DND-41 (cell line): Measurements from ENCODE around the gene LTB4R.

ENCODE experiments used
- ATAC-seq: fragments of 200-7000 bp; cut with Tn5 transposase; 3 replicates; pipeline ENCODE4 v1.9.1; 2021; ENCODE audit warnings: low read depth; ENCODE audit not compliant: insufficient read depth
- DNase-seq: peaks from one replicate; pipeline ENCODE4 v3.0.0-alpha.2; 2020
- H2AFZ ChIP-seq: 2 replicates; pipeline ENCODE4 v1.6.0; 2012; ENCODE audit warnings: low read depth, low read length
- H3K27ac ChIP-seq: 2 replicates; pipeline ENCODE4 v1.5.1; 2012; ENCODE audit warnings: low read length, inconsistent platforms
- H3K27me3 ChIP-seq: fragments of 200-600 bp; sonication (generic); 2 replicates; pipeline ENCODE4 v1.6.0; 2012; ENCODE audit warnings: low read length, mild to moderate bottlenecking, inconsistent platforms; ENCODE audit not compliant: insufficient read depth, poor library complexity
- H3K36me3 ChIP-seq: 2 replicates; pipeline ENCODE4 v1.5.1; 2012; ENCODE audit warnings: low read length, inconsistent platforms; ENCODE audit not compliant: insufficient read depth
- H3K4me1 ChIP-seq: 2 replicates; pipeline ENCODE4 v1.5.1; 2012; ENCODE audit warnings: mild to moderate bottlenecking, low read length; ENCODE audit not compliant: insufficient read depth
- H3K4me2 ChIP-seq: 2 replicates; pipeline ENCODE4 v1.6.0; 2012; ENCODE audit warnings: mild to moderate bottlenecking, moderate library complexity, low read length, inconsistent platforms; ENCODE audit not compliant: insufficient read depth
- H3K4me3 ChIP-seq, 2 experiments: fragments of 200-600 bp in 1 of 2; shearing (Covaris generic) in 1 of 2; 2 replicates each; pipeline ENCODE4 v1.5.1; 2012 to 2016; ENCODE audit warnings: inconsistent platforms in 2 of 2, low read length in 2 of 2, mild to moderate bottlenecking in 2 of 2, low read depth in 1 of 2, moderate library complexity in 1 of 2
- H3K79me2 ChIP-seq: 2 replicates; pipeline ENCODE4 v1.6.0; 2012; ENCODE audit warnings: low read length, inconsistent platforms; ENCODE audit not compliant: insufficient read depth
- H3K9ac ChIP-seq: 2 replicates; pipeline ENCODE4 v1.6.0; 2012; ENCODE audit warnings: low read depth, mild to moderate bottlenecking, inconsistent platforms, low read length, moderate library complexity
- H3K9me3 ChIP-seq: 2 replicates; pipeline ENCODE4 v1.5.1; 2012; ENCODE audit warnings: low read length, moderate library complexity, mild to moderate bottlenecking, inconsistent platforms; ENCODE audit not compliant: insufficient read depth, severe bottlenecking
- H4K20me1 ChIP-seq: 2 replicates; pipeline ENCODE4 v1.6.0; 2012; ENCODE audit warnings: low read length; ENCODE audit not compliant: insufficient read depth
- EZH2 ChIP-seq: IDR thresholded peaks from 3 replicates; pipeline ENCODE4 v1.6.1; 2012; ENCODE audit warnings: borderline replicate concordance, low read depth, mild to moderate bottlenecking, moderate library complexity, low read length, inconsistent platforms; ENCODE audit not compliant: severe bottlenecking
- TF ChIP-seq, protein P1 (sequence below): IDR thresholded peaks from 2 replicates; pipeline ENCODE4 v1.5.1; 2012; ENCODE audit warnings: borderline replicate concordance, low read length, moderate library complexity, mild to moderate bottlenecking; ENCODE audit not compliant: poor library complexity, severe bottlenecking; ENCODE audit errors: extremely low read depth

LTB4R gene

DNA sequence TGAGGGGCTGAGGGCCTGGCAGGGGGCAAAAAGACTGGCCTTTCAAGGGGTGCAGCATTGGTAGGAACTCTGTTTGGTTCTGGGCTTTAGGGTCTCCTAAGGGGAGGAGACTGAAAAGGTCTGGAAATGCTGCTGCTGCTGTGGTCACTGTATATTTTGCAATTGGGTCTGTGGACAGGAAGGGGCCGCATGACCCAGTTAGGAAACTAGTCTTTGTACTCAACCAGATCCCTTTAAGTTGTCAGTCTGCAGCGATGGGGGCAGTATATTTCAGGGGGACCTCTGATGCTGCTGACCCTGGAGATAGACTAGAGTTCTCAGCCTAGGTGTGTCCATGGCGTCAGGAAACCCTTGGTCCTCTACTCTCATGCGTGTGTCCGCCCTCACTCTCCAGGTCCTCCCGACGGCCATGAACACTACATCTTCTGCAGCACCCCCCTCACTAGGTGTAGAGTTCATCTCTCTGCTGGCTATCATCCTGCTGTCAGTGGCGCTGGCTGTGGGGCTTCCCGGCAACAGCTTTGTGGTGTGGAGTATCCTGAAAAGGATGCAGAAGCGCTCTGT, 4.0 kb downstream of the LTB4R start:
- no peak overlapping the region for H3K9ac ChIP-seq
- H3K27ac ChIP-seq, result no peak overlapping the region

DNA sequence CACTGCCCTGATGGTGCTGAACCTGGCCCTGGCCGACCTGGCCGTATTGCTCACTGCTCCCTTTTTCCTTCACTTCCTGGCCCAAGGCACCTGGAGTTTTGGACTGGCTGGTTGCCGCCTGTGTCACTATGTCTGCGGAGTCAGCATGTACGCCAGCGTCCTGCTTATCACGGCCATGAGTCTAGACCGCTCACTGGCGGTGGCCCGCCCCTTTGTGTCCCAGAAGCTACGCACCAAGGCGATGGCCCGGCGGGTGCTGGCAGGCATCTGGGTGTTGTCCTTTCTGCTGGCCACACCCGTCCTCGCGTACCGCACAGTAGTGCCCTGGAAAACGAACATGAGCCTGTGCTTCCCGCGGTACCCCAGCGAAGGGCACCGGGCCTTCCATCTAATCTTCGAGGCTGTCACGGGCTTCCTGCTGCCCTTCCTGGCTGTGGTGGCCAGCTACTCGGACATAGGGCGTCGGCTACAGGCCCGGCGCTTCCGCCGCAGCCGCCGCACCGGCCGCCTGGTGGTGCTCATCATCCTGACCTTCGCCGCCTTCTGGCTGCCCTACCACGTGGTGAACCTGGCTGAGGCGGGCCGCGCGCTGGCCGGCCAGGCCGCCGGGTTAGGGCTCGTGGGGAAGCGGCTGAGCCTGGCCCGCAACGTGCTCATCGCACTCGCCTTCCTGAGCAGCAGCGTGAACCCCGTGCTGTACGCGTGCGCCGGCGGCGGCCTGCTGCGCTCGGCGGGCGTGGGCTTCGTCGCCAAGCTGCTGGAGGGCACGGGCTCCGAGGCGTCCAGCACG, 4.7 kb downstream of the LTB4R start:
- H3K27me3 ChIP-seq, result no peaks in the 10 kb centered on the region
- no peak overlapping the region for H3K4me3 ChIP-seq
- H3K27ac ChIP-seq, result no peak overlapping the region
- H3K4me1 ChIP-seq, result no peaks in the 10 kb centered on the region
- ATAC-seq (no peak), DNase-seq (no peak)
- TF ChIP-seq, protein P1, sequence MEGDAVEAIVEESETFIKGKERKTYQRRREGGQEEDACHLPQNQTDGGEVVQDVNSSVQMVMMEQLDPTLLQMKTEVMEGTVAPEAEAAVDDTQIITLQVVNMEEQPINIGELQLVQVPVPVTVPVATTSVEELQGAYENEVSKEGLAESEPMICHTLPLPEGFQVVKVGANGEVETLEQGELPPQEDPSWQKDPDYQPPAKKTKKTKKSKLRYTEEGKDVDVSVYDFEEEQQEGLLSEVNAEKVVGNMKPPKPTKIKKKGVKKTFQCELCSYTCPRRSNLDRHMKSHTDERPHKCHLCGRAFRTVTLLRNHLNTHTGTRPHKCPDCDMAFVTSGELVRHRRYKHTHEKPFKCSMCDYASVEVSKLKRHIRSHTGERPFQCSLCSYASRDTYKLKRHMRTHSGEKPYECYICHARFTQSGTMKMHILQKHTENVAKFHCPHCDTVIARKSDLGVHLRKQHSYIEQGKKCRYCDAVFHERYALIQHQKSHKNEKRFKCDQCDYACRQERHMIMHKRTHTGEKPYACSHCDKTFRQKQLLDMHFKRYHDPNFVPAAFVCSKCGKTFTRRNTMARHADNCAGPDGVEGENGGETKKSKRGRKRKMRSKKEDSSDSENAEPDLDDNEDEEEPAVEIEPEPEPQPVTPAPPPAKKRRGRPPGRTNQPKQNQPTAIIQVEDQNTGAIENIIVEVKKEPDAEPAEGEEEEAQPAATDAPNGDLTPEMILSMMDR, result no peak
- TF ChIP-seq EZH2, result no peak
- no peak overlapping the region for H3K4me2 ChIP-seq
- no peaks in the 10 kb centered on the region for H3K9me3 ChIP-seq
- H2AFZ ChIP-seq, result no peak overlapping the region
- no peaks in the 10 kb centered on the region for H3K79me2 ChIP-seq
- H3K36me3 ChIP-seq, result no peaks in the 10 kb centered on the region; the same call in 1 of the 2 replicates
- H3K9ac ChIP-seq, result no peak overlapping the region
- H4K20me1 ChIP-seq, result no peaks in the 10 kb centered on the region

More for the DNA sequence above, 4.0 kb downstream of the LTB4R start:
- Histone ChIP-seq H3K9me3 (no peaks in the 10 kb centered on the region), H3K36me3 (peaks cover 3% of the 10 kb centered on the region), H2AFZ (no peak overlapping the region), H3K79me2 (no peaks in the 10 kb centered on the region), H3K4me1 (no peaks in the 10 kb centered on the region), H3K27me3 (no peaks in the 10 kb centered on the region), H3K4me3 (no peak overlapping the region), H4K20me1 (no peaks in the 10 kb centered on the region), H3K4me2 (no peak overlapping the region)
- no peak for TF ChIP-seq EZH2
- ATAC-seq (no peak), DNase-seq (no peak)

DNA sequence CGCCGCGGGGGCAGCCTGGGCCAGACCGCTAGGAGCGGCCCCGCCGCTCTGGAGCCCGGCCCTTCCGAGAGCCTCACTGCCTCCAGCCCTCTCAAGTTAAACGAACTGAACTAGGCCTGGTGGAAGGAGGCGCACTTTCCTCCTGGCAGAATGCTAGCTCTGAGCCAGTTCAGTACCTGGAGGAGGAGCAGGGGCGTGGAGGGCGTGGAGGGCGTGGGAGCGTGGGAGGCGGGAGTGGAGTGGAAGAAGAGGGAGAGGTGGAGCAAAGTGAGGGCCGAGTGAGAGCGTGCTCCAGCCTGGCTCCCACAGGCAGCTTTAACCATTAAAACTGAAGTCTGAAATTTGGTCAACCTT, 5.3 kb downstream of the LTB4R start:
- no peak overlapping the region for H3K4me3 ChIP-seq
- no peaks in the 10 kb centered on the region for H3K9me3 ChIP-seq
- no peak overlapping the region for H3K4me2 ChIP-seq
- H2AFZ ChIP-seq, result no peak overlapping the region
- no peak overlapping the region for H3K9ac ChIP-seq
- no peak overlapping the region for H3K27ac ChIP-seq
- TF ChIP-seq, protein P1, result no peak
- no peak for TF ChIP-seq EZH2
- no peaks in the 10 kb centered on the region for H3K79me2 ChIP-seq
- no peaks in the 10 kb centered on the region for H3K4me1 ChIP-seq
- ATAC-seq (no peak), DNase-seq (no peak)
- H3K36me3 ChIP-seq, result no peaks in the 10 kb centered on the region
- H3K27me3 ChIP-seq, result no peaks in the 10 kb centered on the region
- no peaks in the 10 kb centered on the region for H4K20me1 ChIP-seq

DNA sequence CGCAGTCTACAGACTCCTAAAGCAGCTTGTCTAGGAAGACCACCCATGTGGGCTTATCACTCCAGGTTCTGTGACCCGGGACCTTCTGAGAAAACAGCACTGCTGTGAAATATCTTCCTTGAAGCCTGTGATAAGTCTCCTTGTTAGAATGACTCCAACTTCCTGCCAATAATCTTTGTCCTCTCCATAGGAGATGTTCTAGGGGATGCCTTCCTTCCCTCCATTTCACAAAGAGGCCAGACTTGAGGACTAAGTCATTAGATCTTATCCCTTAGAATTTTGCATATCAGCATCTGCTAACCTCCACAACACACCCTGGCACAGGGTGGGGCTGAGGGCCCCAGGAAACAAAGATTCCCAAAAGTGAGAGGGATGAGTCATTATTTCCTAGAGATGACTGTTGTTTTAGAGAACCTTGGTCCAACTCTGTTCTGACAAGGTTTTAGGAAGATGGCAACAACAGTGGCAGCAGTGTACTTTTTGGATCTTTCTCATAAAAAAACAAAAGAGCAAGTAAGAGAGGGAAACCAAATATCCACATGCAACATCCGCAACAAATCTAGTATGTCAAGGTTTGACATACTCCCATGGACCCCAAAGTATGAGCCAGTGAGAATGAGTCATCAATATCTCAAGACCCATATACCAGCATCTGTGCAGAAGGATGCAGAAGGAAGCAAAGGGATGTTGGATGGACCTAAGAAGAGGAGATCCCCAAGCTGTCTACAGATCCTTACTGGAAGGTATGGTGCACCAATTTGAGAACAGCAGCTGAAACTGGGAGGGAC, 6.0 kb downstream of the LTB4R start:
- Histone ChIP-seq H3K4me3 (no peak overlapping the region), H3K4me1 (no peaks in the 10 kb centered on the region), H3K27me3 (no peaks in the 10 kb centered on the region), H3K9ac (no peak overlapping the region), H4K20me1 (no peaks in the 10 kb centered on the region), H3K27ac (no peak overlapping the region), H3K36me3 (no peaks in the 10 kb centered on the region), H3K79me2 (no peaks in the 10 kb centered on the region), H3K9me3 (no peaks in the 10 kb centered on the region), H3K4me2 (no peak overlapping the region), H2AFZ (no peak overlapping the region)
- no peak for DNase-seq
- no peak for ATAC-seq
- TF ChIP-seq, protein P1, result no peak
- no peak for TF ChIP-seq EZH2
